Colonic mucosa (tissue), 4 donors: ENCODE data around the gene MYO1A. TPM values are rescaled to one million over a fixed set of nuclear protein-coding genes. Genes with fewer than 3 reads are reported as not detected.
"Not testable (repeated sequence)": the region's sequence is repeated elsewhere in the genome, so short reads cannot be mapped to it uniquely, and the experiment has no call there.

Experiments used
- DNase-seq: peaks from one replicate; pipeline ENCODE4 v3.0.0-alpha.2; 2020
- H3K27ac ChIP-seq: fragments of 200-600 bp; one replicate; pipeline ENCODE4 v1.8.0; 2021
- H3K27me3 ChIP-seq: fragments of 200-600 bp; one replicate; pipeline ENCODE4 v1.8.0; 2021
- H3K36me3 ChIP-seq: fragments of 200-600 bp; one replicate; pipeline ENCODE4 v1.8.0; 2021
- H3K4me1 ChIP-seq: fragments of 200-600 bp; one replicate; pipeline ENCODE4 v1.8.0; 2021; ENCODE audit warnings: mild to moderate bottlenecking
- H3K4me3 ChIP-seq: fragments of 200-600 bp; one replicate; pipeline ENCODE4 v1.8.0; 2021
- H3K9ac ChIP-seq, 2 donors: one replicate each; pipeline ENCODE4 v1.7.0; 2013; ENCODE audit warnings: control low read depth in 2 of 2, low read depth in 2 of 2, low read length in 2 of 2
- H3K9me3 ChIP-seq: fragments of 200-600 bp; one replicate; pipeline ENCODE4 v1.8.0; 2021
- intact Hi-C: fragments of 100-400 bp; cut with DNase I; formaldehyde crosslinking; loops from one replicate; pipeline ENCODE4 v1.14.1; 2022
- total RNA-seq, 2 donors: library from RNA; stranded (reverse); fragmentation: NEBNext Ultra II Directional in 1 of 2; extraction: Animal tissue kit (Norgen Biotek cat#: 25700) in 1 of 2; gene quantifications; one replicate each; pipeline ENCODE4 v1.2.1, GENCODE V29; 2021
- TF ChIP-seq, protein P1 (sequence below): fragments of 200-600 bp; IDR thresholded peaks from one replicate; pipeline ENCODE4 v1.8.0; 2022; ENCODE audit warnings: antibody characterized with exemption, mild to moderate bottlenecking
- donor health status: healthy.
- donor health status: DM: no; HTN: no; CAD: no.
- donor health status: DM: no; HTN: no; CAD: no.

The MYO1A gene
- total RNA-seq, 2 donors from 2014 or later: 261 to 273 TPM

DNA sequence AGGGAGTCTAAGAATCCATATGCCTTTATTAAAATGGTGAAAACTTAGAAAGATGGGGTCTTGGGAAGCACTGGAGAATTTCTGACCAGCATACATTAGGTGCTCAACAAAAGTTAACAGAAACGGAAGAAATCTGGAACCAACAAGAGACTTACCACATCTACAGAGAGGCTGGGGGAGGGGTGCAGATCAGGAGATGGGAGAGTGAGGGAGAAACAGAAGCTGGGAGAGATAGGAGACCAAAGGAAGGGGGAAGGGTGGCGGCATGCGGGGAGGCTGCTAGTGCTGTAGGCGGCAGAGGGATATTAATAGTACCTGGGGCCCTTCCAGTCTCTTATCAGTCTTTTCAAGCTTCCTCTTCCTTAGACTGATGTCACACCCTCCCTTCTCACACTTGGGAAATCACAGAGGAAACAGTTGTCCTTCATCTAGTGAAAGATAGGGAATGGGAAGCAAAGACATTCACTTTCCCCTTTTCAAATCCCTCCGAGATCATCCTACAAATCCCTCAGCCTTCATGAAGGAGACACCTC, 61.7 kb downstream of the MYO1A start:
- Histone ChIP-seq H3K9me3 (no peaks in the 10 kb centered on the region), H3K27ac (no peak overlapping the region), H3K9ac (no peak overlapping the region), H3K36me3 (no peaks in the 10 kb centered on the region), H3K27me3 (no peaks in the 10 kb centered on the region), H3K4me3 (no peak overlapping the region), H3K4me1 (no peaks in the 10 kb centered on the region)
- intact Hi-C loops: no loop called here
- TF ChIP-seq, protein P1, sequence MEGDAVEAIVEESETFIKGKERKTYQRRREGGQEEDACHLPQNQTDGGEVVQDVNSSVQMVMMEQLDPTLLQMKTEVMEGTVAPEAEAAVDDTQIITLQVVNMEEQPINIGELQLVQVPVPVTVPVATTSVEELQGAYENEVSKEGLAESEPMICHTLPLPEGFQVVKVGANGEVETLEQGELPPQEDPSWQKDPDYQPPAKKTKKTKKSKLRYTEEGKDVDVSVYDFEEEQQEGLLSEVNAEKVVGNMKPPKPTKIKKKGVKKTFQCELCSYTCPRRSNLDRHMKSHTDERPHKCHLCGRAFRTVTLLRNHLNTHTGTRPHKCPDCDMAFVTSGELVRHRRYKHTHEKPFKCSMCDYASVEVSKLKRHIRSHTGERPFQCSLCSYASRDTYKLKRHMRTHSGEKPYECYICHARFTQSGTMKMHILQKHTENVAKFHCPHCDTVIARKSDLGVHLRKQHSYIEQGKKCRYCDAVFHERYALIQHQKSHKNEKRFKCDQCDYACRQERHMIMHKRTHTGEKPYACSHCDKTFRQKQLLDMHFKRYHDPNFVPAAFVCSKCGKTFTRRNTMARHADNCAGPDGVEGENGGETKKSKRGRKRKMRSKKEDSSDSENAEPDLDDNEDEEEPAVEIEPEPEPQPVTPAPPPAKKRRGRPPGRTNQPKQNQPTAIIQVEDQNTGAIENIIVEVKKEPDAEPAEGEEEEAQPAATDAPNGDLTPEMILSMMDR: no peak
- no peak for DNase-seq

DNA sequence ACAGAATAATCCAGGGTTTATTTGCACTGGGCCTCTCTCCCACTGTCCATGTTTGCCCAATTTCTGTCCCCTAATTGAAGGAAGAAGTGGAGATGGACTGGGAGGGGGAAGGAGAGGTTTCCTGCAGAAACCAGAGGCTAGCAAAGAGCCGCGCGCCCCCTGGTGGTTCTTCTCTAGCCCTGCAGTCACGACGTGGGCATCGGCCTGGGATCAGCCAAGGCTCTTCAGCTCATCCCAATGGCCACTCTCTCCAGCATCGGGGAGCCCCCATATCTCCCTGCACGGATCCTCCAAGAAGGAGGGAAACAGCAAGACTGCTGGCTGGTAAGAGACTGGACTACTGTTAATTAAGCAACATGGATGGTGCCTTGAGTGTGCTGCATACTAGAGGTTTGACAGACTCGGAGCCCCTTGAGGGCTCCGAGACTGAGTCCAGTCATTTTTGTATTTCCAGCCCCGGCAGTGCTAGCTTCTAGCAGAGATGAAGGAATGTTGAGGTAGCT, 62.3 kb downstream of the MYO1A start:
- intact Hi-C loops: loop anchor here (2.0 kb wide), 2 partner anchors 147 to 229 kb away; no protein-coding TSS in a partner anchor
- Histone ChIP-seq H3K9ac (no peak overlapping the region), H3K27ac (no peak overlapping the region), H3K9me3 (no peaks in the 10 kb centered on the region), H3K36me3 (no peaks in the 10 kb centered on the region), H3K4me3 (no peak overlapping the region), H3K27me3 (no peaks in the 10 kb centered on the region), H3K4me1 (no peaks in the 10 kb centered on the region)
- TF ChIP-seq, protein P1: peak; percentile 90
- DNase-seq: peak; percentile 82

DNA sequence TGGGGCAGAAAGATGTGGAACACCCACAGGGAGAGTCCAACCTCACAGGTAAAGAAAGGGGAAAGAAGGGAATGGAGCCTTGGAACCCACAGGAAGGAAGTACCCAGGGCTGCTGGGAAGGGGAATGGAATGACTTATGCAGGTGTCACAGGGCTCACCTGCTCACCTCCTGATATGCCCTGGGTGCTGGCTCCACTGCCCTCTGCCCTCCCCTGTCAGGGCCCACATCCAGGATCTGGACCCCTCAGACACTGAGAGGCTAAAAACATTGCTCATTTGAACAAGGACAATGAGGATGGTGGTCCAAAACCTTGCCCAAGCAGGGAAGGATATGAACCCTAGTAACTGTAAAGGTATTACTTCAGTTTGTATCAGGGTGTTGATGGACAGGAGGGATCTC, 62.9 kb downstream of the MYO1A start:
- intact Hi-C loops: loop anchor here (2.0 kb wide), 2 partner anchors 146 to 228 kb away; no protein-coding TSS in a partner anchor

DNA sequence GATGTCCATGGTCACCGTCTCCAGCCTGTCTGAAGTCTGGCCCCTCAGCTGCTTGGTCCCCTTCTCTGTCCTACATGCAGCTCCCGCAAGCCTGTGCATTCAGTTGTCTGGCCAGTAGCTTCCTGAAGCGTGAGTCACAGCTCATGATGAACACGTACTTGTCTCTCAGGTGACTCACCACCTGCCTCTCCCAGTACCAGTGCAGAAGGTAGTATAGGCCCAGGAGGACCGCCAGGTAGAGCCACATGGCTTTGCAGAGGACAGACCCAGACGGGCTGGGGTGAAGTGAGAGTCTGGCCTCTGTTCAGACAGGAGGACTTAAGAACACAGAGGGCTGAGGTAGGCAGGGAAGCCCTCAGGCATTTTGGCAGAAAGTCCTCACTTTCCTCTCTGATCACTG, 64.2 kb downstream of the MYO1A start:
- H3K27me3 ChIP-seq, H3K9ac ChIP-seq, H3K9me3 ChIP-seq, DNase-seq, H3K4me1 ChIP-seq, H3K36me3 ChIP-seq, H3K4me3 ChIP-seq, H3K27ac ChIP-seq: not testable (repeated sequence)
- intact Hi-C loops: loop anchor here (2.0 kb wide), 2 partner anchors 145 to 227 kb away; no protein-coding TSS in a partner anchor

More for the DNA sequence above, 62.9 kb downstream of the MYO1A start:
- TF ChIP-seq, protein P1: no peak
- no peaks in the 10 kb centered on the region for H3K27me3 ChIP-seq
- H3K27ac ChIP-seq: no peak overlapping the region
- H3K4me1 ChIP-seq: no peaks in the 10 kb centered on the region
- no peak overlapping the region for H3K4me3 ChIP-seq
- DNase-seq: no peak
- H3K36me3 ChIP-seq: no peaks in the 10 kb centered on the region
- no peaks in the 10 kb centered on the region for H3K9me3 ChIP-seq
- H3K9ac ChIP-seq: peak overlapping the region in 1 of 2 donors; percentile 2

DNA sequence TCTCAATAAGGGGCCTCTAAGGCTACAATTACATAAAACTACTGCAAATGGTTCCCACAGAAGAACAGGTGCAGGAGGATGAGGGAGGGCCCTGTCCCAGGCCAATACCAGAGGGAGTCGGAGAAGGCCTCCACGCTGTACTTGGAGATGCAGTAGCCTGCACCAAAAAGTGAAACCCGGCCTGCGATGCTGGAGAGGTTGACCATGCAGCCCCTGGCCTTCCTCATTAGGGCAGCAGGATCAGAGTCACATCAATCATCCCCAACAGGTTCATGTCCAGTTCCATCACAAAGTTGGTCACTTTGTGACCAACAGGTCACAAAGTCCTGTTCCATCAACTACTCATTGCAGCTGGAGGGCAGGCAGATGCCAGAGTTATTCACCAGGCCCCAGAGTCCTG, 66.5 kb downstream of the MYO1A start:
- no peak for DNase-seq
- Histone ChIP-seq H3K9me3 (no peaks in the 10 kb centered on the region), H3K27me3 (no peaks in the 10 kb centered on the region), H3K36me3 (no peaks in the 10 kb centered on the region), H3K4me3 (no peak overlapping the region), H3K9ac (no peak overlapping the region), H3K4me1 (no peaks in the 10 kb centered on the region), H3K27ac (no peak overlapping the region)
- intact Hi-C loops: no loop called here
- TF ChIP-seq, protein P1: no peak

DNA sequence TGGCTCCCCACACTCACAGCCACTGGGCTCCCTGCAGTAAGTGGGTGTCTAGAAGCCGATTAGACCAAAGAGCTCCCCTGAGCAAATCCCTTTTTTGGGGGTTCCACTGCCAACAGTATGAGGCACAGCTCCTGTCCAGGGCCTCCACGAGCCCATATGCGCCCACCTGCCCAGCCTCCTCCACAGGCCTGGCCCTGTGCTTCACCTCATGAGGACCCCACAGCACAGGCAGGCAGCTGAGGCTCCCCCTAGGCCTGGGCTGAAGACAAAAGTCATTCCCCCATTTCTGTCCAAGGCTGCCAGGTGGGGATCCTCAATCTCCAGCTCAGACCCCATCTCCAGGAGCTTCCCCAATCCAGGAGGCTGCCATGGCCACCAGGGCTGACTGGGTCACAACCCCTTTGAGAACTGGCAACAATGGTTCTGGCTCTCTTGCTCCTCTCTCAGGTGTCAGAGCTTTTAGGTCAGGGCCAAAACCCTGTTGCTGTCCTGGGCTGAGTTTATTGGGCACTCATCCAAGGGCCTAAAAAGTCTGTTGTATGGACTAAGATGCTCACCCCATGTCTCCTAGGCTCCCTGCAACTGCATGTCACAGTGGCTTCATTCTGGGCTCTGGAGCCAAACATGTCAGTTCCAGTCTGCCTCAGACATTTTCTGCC, 67.2 kb downstream of the MYO1A start:
- H3K36me3 ChIP-seq, DNase-seq, H3K4me1 ChIP-seq, intact Hi-C loops, H3K9me3 ChIP-seq, H3K27me3 ChIP-seq, H3K4me3 ChIP-seq, H3K9ac ChIP-seq, H3K27ac ChIP-seq: not testable (repeated sequence)
